ENCODE data around the gene IGSF21. TPM values are rescaled to one million over a fixed set of nuclear protein-coding genes. Genes with fewer than 3 reads are reported as not detected.

Gene IGSF21
- total and polyA plus RNA-seq, 2 of the 4 experiments (the other 2 are of a cell fraction): not detected

DNA sequence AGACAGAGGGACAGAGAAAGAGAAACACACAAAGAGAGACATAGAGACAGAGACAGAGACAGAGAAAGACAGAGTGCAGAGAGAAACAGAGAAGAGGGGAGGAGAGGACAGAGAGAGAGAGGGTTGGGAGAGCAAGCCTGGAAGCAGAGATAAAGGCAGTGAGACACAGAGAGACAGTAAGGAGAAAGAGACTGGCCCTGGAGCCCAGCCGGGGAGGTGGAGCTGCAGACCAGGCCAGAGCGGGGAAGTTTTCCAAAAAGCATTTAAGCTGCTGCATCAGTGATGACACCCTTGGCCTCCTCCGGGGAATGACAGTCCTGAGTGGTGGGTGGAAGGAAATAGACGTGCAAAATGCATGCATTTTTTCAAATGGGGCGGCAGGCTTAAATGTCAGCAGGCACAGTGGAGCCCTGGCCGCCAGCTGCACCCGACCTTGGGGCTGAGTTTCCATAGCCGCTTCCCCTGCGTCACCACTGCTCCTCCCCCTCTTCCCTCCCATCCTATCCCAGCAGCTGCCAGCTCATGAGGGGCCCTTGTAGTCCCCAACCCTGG is 277.7 kb downstream of the IGSF21 start:
- POLR2A ChIA-PET (ENCODE audit: unreplicated experiment): no interaction called here

More for the DNA sequence above, 277.7 kb downstream of the IGSF21 start:
- WGBS, 2 experiments (ENCODE audit: extremely low coverage in 2 of 2, insufficient read length in 1 of 2): 0% methylated on average over 6 of the region's 9 CpGs; no CpG with 5 or more reads in 1 of the 2 experiments
- H2BK20ac ChIP-seq (ENCODE audit: low read depth, low read length): no peak overlapping the region
- no peak overlapping the region for H4K5ac ChIP-seq (ENCODE audit: low read depth, low read length)
- no peak overlapping the region for H3K23ac ChIP-seq (ENCODE audit: low read depth, low read length)
- H2AK5ac ChIP-seq (ENCODE audit: low read depth, low read length): no peak overlapping the region
- H3K9ac ChIP-seq (ENCODE audit: low read depth, low read length): no peak overlapping the region
- no peak overlapping the region for H4K8ac ChIP-seq (ENCODE audit: low read depth in 2 of 2, low read length in 2 of 2)
- no peak overlapping the region for H3K4me2 ChIP-seq (ENCODE audit: low read depth, low read length)
- H3K56ac ChIP-seq (ENCODE audit: extremely low read depth, insufficient read depth, low read length): no peak overlapping the region
- dilution Hi-C loops (cut with HindIII; ENCODE audit: low sequenced_read_pairs, unreplicated experiment): no loop called here
- H3K27ac ChIP-seq (ENCODE audit: insufficient read depth, low read length): no peak overlapping the region
- H3K36me3 ChIP-seq (ENCODE audit: control insufficient read depth, insufficient read depth, low read length): no peaks in the 10 kb centered on the region
- no peak overlapping the region for H2BK5ac ChIP-seq (ENCODE audit: low read depth, low read length, poor library complexity, severe bottlenecking)
- H3K4ac ChIP-seq (ENCODE audit: low read depth, low read length): no peak overlapping the region
- no peak for ATAC-seq (ENCODE audit: low read depth)
- H3K4me1 ChIP-seq (ENCODE audit: control insufficient read depth, insufficient read depth, low read length): no peaks in the 10 kb centered on the region
- H3K79me1 ChIP-seq (ENCODE audit: low read depth in 1 of 2, low read length in 2 of 2): no peaks in the 10 kb centered on the region
- in situ Hi-C loops (cut with MboI; ENCODE audit: low sequenced_read_pairs): no loop called here
- H2AK9ac ChIP-seq (replicated peaks; ENCODE audit: low read depth, low read length, poor library complexity): no peak overlapping the region
- peaks cover 34% of the 10 kb centered on the region for H3K9me3 ChIP-seq (ENCODE audit: control insufficient read depth, insufficient read depth, low read length)
- H4K91ac ChIP-seq (ENCODE audit: insufficient read depth, low read depth, low read length): no peak overlapping the region
- intact Hi-C loops (cut with micrococcal nuclease): no loop called here
- H4K20me1 ChIP-seq (ENCODE audit: insufficient read depth, low read length): no peaks in the 10 kb centered on the region
- H3K4me3 ChIP-seq (ENCODE audit: insufficient read depth, low read depth, low read length): no peak overlapping the region
- BruUV-seq (replicated peaks): no TSS peak
- H3K14ac ChIP-seq (replicated peaks; ENCODE audit: low read depth, low read length): no peak overlapping the region
- no peak overlapping the region for H2BK120ac ChIP-seq (ENCODE audit: low read depth, low read length)
- H3K18ac ChIP-seq (ENCODE audit: low read depth, low read length): no peak overlapping the region
- no peak for DNase-seq
- H2AFZ ChIP-seq (replicated peaks; ENCODE audit: low read length, poor library complexity): no peak overlapping the region
- H3K9me1 ChIP-seq (ENCODE audit: insufficient read depth, low read length): no peaks in the 10 kb centered on the region
- TF ChIP-seq RAD21 (IDR thresholded peaks at IDR 0.05; ENCODE audit: low read length): no peak
- TF ChIP-seq RCOR1 (IDR thresholded peaks at IDR 0.05; ENCODE audit: insufficient replicate concordance, low read length): no peak
- TF ChIP-seq RFX5 (IDR thresholded peaks at IDR 0.05; ENCODE audit: low read depth, low read length): no peak
- TF ChIP-seq BHLHE40 (IDR thresholded peaks at IDR 0.05; ENCODE audit: low read depth, low read length): no peak
- no peak for TF ChIP-seq CEBPB (IDR thresholded peaks at IDR 0.05; ENCODE audit: low read depth, low read length)
- no peak for TF ChIP-seq POLR2A (IDR thresholded peaks at IDR 0.05; ENCODE audit: low read depth, low read length)
- TF ChIP-seq FOS (IDR thresholded peaks at IDR 0.05; ENCODE audit: low read depth, low read length): no peak
- TF ChIP-seq CHD1 (IDR thresholded peaks at IDR 0.05; ENCODE audit: low read depth, low read length): no peak
- no peak for TF ChIP-seq CTCF (conservative IDR thresholded peaks at IDR 0.05; ENCODE audit: low read depth, low read length)
- TF ChIP-seq SMC3 (IDR thresholded peaks at IDR 0.05; ENCODE audit: low read depth, low read length): no peak
- TF ChIP-seq MAZ (IDR thresholded peaks at IDR 0.05; ENCODE audit: borderline replicate concordance, low read depth, low read length): no peak
- no peak for TF ChIP-seq MXI1 (IDR thresholded peaks at IDR 0.05; ENCODE audit: borderline replicate concordance, low read depth, low read length)
- no peak for TF ChIP-seq NFE2L2 (IDR thresholded peaks at IDR 0.05; ENCODE audit: low read depth, low read length)
- TF ChIP-seq, protein P1, sequence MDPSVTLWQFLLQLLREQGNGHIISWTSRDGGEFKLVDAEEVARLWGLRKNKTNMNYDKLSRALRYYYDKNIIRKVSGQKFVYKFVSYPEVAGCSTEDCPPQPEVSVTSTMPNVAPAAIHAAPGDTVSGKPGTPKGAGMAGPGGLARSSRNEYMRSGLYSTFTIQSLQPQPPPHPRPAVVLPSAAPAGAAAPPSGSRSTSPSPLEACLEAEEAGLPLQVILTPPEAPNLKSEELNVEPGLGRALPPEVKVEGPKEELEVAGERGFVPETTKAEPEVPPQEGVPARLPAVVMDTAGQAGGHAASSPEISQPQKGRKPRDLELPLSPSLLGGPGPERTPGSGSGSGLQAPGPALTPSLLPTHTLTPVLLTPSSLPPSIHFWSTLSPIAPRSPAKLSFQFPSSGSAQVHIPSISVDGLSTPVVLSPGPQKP (IDR thresholded peaks at IDR 0.05; ENCODE audit: borderline replicate concordance, low read depth, low read length): no peak
- TF ChIP-seq USF2 (IDR thresholded peaks at IDR 0.05; ENCODE audit: low read depth, low read length): no peak
- no peak for TF ChIP-seq MAFK (IDR thresholded peaks at IDR 0.05; ENCODE audit: low read depth, low read length)
- no peak overlapping the region for H2BK15ac ChIP-seq (ENCODE audit: low read depth, low read length)
- CTCF ChIA-PET: no interaction called here
- H3K27me3 ChIP-seq (ENCODE audit: control insufficient read depth, insufficient read depth, low read length): no peaks in the 10 kb centered on the region

All from IMR-90 (cell line).